Ishikawa (cell line): ENCODE results near the gene FOXE3.

Source experiments
- CEBPB ChIP-seq: IDR thresholded peaks from 2 replicates; pipeline ENCODE4 v1.6.1; 2012
- CREB1 ChIP-seq: IDR thresholded peaks from 2 replicates; pipeline ENCODE4 v1.6.1; 2012; ENCODE audit warnings: low read depth
- EP300 ChIP-seq: IDR thresholded peaks from 2 replicates; pipeline ENCODE4 v1.6.1; 2012; ENCODE audit warnings: borderline replicate concordance
- MAX ChIP-seq: IDR thresholded peaks from 2 replicates; pipeline ENCODE4 v1.6.1; 2012
- NFIC ChIP-seq: IDR thresholded peaks from 2 replicates; pipeline ENCODE4 v1.6.1; 2012
- RAD21 ChIP-seq: IDR thresholded peaks from 2 replicates; pipeline ENCODE4 v1.6.1; 2012; ENCODE audit warnings: low read depth
- REST ChIP-seq: IDR thresholded peaks from 2 replicates; pipeline ENCODE4 v1.6.1; 2012; ENCODE audit warnings: low read depth, mild to moderate bottlenecking
- TAF1 ChIP-seq: IDR thresholded peaks from 2 replicates; pipeline ENCODE4 v1.6.1; 2012; ENCODE audit warnings: low read depth, mild to moderate bottlenecking
- TEAD4 ChIP-seq: IDR thresholded peaks from 2 replicates; pipeline ENCODE4 v1.6.1; 2012

GRCh38 chr1:47389731-47390130 lies 26.4 kb upstream of the FOXE3 start:
- TF ChIP-seq EP300: no peak
- no peak for TF ChIP-seq RAD21
- TF ChIP-seq CEBPB: no peak
- no peak for TF ChIP-seq TAF1
- no peak for TF ChIP-seq REST
- TF ChIP-seq TEAD4: no peak
- TF ChIP-seq MAX: no peak
- no peak for TF ChIP-seq CREB1
- no peak for TF ChIP-seq NFIC
